MM.1S (cell line): ENCODE results near the gene LRRC10.

Experiments used
- DNase-seq: peaks from one replicate; pipeline ENCODE4 v3.0.0-alpha.2; 2015
- H2AFZ ChIP-seq: fragments of 300-600 bp; sonication (generic); 2 replicates; pipeline ENCODE4 v1.6.0; 2016; ENCODE audit warnings: antibody characterized with exemption, low read length
- H3F3A ChIP-seq: fragments of 300-600 bp; sonication (generic); 2 replicates; pipeline ENCODE4 v1.6.1; 2016; ENCODE audit warnings: mild to moderate bottlenecking, antibody characterized with exemption, low read length, moderate library complexity, mixed read lengths; ENCODE audit not compliant: insufficient read depth
- H3K27ac ChIP-seq: fragments of 300-600 bp; sonication (generic); 2 replicates; pipeline ENCODE4 v1.5.1; 2016; ENCODE audit warnings: mild to moderate bottlenecking, low read length
- H3K27me3 ChIP-seq: fragments of 300-600 bp; sonication (generic); replicated peaks from 2 replicates; pipeline ENCODE4 v1.6.0; 2016; ENCODE audit warnings: low read length; ENCODE audit not compliant: insufficient read depth
- H3K36me3 ChIP-seq: fragments of 300-600 bp; sonication (generic); replicated peaks from 2 replicates; pipeline ENCODE4 v1.6.1; 2016; ENCODE audit warnings: mild to moderate bottlenecking, low read length, mixed read lengths; ENCODE audit not compliant: insufficient read depth
- H3K4me1 ChIP-seq: fragments of 300-600 bp; sonication (generic); 2 replicates; pipeline ENCODE4 v1.6.1; 2016; ENCODE audit warnings: low read length, mixed read lengths
- H3K4me2 ChIP-seq: fragments of 300-600 bp; sonication (generic); 2 replicates; pipeline ENCODE4 v1.6.0; 2016; ENCODE audit warnings: low read depth, low read length
- H3K4me3 ChIP-seq: fragments of 300-600 bp; sonication (generic); 2 replicates; pipeline ENCODE4 v1.5.1; 2016; ENCODE audit warnings: low read length, mixed read lengths
- H3K79me2 ChIP-seq: fragments of 300-600 bp; sonication (generic); 2 replicates; pipeline ENCODE4 v1.6.1; 2016; ENCODE audit warnings: mixed run types, low read length, mixed read lengths
- H3K9ac ChIP-seq: fragments of 300-600 bp; sonication (generic); 2 replicates; pipeline ENCODE4 v1.6.1; 2016; ENCODE audit warnings: low read length, mixed read lengths
- H3K9me2 ChIP-seq: fragments of 300-600 bp; sonication (generic); replicated peaks from 2 replicates; pipeline ENCODE4 v1.6.1; 2016; ENCODE audit warnings: mild to moderate bottlenecking, low read length, mixed read lengths; ENCODE audit not compliant: insufficient read depth
- H3K9me3 ChIP-seq: fragments of 300-600 bp; sonication (generic); replicated peaks from 2 replicates; pipeline ENCODE4 v1.6.1; 2016; ENCODE audit warnings: mild to moderate bottlenecking, low read length, mixed read lengths; ENCODE audit not compliant: insufficient read depth
- H4K20me1 ChIP-seq: fragments of 300-600 bp; sonication (generic); 2 replicates; pipeline ENCODE4 v1.6.1; 2016; ENCODE audit warnings: mild to moderate bottlenecking, low read length, moderate library complexity, mixed read lengths; ENCODE audit not compliant: insufficient read depth
- CTCF ChIP-seq: fragments of 300-600 bp; sonication (generic); IDR thresholded peaks from 2 replicates; pipeline ENCODE4 v1.5.1; 2016; ENCODE audit warnings: antibody characterized with exemption, low read length, mixed read lengths
- EZH2 ChIP-seq: fragments of 300-600 bp; sonication (generic); optimal IDR thresholded peaks from 2 replicates; pipeline ENCODE3; 2017; ENCODE audit warnings: low read depth, mild to moderate bottlenecking, antibody characterized with exemption, low read length, mixed read lengths
- EZH2phosphoT487 ChIP-seq: fragments of 300-600 bp; sonication (generic); IDR thresholded peaks from 2 replicates; pipeline ENCODE4 v1.6.1; 2018; ENCODE audit warnings: antibody characterized with exemption, low read length

The LRRC10 gene, protein sequence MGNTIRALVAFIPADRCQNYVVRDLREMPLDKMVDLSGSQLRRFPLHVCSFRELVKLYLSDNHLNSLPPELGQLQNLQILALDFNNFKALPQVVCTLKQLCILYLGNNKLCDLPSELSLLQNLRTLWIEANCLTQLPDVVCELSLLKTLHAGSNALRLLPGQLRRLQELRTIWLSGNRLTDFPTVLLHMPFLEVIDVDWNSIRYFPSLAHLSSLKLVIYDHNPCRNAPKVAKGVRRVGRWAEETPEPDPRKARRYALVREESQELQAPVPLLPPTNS

DNA sequence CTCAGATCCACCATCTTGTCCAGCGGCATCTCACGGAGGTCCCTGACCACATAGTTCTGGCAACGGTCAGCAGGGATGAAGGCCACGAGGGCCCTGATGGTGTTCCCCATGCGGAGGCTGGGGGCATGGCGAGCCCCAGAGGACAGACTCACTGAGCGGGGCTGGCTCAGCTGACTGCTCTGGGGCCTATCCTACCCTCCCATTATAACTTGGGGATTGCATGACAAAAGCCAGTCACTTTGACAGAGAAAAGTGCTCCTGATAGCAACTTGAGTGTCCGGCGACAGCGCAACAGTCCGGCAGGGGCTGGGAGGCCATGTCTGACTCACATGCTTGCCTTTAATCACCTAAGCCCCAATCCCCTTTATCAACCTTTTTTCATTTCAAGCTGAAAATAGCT is at the start of gene LRRC10:
Gene LRRC10 (minus strand): TSS at position 179 of the 400 bp plus-strand sequence. CDS start 69 bp downstream, at position 110.
- H3K79me2 ChIP-seq: no peaks in the 10 kb centered on the region
- H3K9ac ChIP-seq: no peak within 1 kb of the TSS
- no peak within 1 kb of the TSS for H3K4me3 ChIP-seq
- no peaks in the 10 kb centered on the region for H3K27me3 ChIP-seq
- TF ChIP-seq EZH2phosphoT487: no peak
- TF ChIP-seq EZH2: no peak
- TF ChIP-seq CTCF: no peak
- H3K27ac ChIP-seq: no peak within 1 kb of the TSS
- no peaks in the 10 kb centered on the region for H3F3A ChIP-seq
- no peak within 1 kb of the TSS for H3K4me2 ChIP-seq
- no peaks in the 10 kb centered on the region for H3K9me2 ChIP-seq
- H3K36me3 ChIP-seq: no peaks in the 10 kb centered on the region
- no peak within 1 kb of the TSS for H2AFZ ChIP-seq
- no peaks in the 10 kb centered on the region for H3K9me3 ChIP-seq
- no peak for DNase-seq
- no peaks in the 10 kb centered on the region for H3K4me1 ChIP-seq
- no peaks in the 10 kb centered on the region for H4K20me1 ChIP-seq

DNA sequence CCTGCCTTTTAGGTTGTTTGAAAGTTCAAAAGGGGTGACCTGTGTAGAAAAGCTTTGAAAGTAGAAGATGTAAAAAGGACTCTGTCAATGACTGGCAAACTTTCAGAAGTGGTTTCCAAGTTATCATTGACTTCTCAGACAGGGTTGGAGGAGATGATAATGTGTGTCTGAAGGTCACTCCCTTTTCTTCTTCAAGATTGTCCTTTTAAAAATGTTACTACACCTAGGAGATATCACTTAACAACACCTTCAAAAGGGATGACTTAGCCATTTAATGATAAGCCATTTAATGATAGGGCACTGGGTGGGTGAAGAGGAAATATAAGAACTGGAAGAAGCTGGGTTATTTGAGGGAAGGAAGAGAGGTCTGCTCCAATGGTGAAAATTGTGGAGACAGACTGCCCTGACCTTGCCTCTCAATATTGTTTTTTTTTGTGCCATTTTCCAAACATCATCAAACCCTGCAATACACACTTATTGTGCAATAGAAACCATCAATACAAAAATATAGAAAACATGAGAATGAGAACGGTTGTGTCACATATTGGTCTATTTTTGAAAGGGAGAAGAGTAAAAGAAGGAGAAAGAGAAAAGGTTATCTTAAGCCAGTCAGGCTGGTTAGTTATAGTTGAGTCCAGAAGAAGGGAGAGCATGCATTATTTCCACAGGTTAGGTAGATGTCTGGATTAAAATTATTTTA is 49.6 kb upstream of the LRRC10 start:
- H3K4me3 ChIP-seq: no peak overlapping the region
- H3K9me3 ChIP-seq: no peaks in the 10 kb centered on the region
- H4K20me1 ChIP-seq: no peaks in the 10 kb centered on the region
- H3K9ac ChIP-seq: no peak overlapping the region
- TF ChIP-seq CTCF (no peak), EZH2phosphoT487 (no peak), EZH2 (no peak)
- no peak for DNase-seq
- no peaks in the 10 kb centered on the region for H3K9me2 ChIP-seq
- H3K4me1 ChIP-seq: no peaks in the 10 kb centered on the region
- H3K79me2 ChIP-seq: no peaks in the 10 kb centered on the region
- no peak overlapping the region for H2AFZ ChIP-seq
- H3F3A ChIP-seq: no peaks in the 10 kb centered on the region
- no peaks in the 10 kb centered on the region for H3K36me3 ChIP-seq
- no peak overlapping the region for H3K4me2 ChIP-seq
- no peak overlapping the region for H3K27ac ChIP-seq
- H3K27me3 ChIP-seq: no peaks in the 10 kb centered on the region

- H3K79me2 ChIP-seq: no peaks in the 10 kb centered on the region
- H3K4me3 ChIP-seq: no peak overlapping the region
- H3K27me3 ChIP-seq: no peaks in the 10 kb centered on the region
- H3K9ac ChIP-seq: no peak overlapping the region
- H2AFZ ChIP-seq: no peak overlapping the region
- H3K9me2 ChIP-seq: no peaks in the 10 kb centered on the region
- no peak overlapping the region for H3K4me2 ChIP-seq
- H3K27ac ChIP-seq: no peak overlapping the region
- TF ChIP-seq EZH2: no peak
- no peak for TF ChIP-seq EZH2phosphoT487
- TF ChIP-seq CTCF: no peak
- H3K9me3 ChIP-seq: no peaks in the 10 kb centered on the region
- no peaks in the 10 kb centered on the region for H3F3A ChIP-seq
- no peaks in the 10 kb centered on the region for H3K36me3 ChIP-seq
- no peaks in the 10 kb centered on the region for H4K20me1 ChIP-seq
- DNase-seq: no peak
- H3K4me1 ChIP-seq: no peaks in the 10 kb centered on the region
Observed at GRCh38 chr12:69658203-69658602, 47.5 kb upstream of the LRRC10 start.
